Measurements from ENCODE around the gene FAM114A2. TPM values are rescaled to one million over a fixed set of nuclear protein-coding genes. Genes with fewer than 3 reads are reported as not detected.

FAM114A2 gene
- total and polyA plus RNA-seq, 10 donors: 6.3 to 37.3 (median 31.7) TPM

DNA sequence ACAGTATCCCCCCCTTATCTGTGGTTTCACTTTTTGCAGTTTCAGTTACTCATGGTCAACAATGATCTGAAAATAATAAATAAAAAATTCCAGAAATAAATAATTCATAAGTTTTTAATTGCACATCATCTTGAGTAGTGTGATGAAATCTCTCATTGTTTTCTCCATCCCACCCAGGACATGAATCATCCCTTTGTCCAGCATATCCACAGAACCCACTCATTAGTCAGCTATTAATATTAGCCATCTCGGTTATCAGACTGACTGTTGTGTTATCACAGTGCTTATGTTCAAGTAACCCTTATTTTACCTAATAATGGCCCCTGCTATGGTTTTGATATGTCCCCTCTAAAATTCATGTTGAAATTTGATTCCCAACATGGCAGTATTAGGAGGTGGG, 40.7 kb downstream of the FAM114A2 start:
- peaks cover 0 to 19% (median 5%) of the 10 kb centered on the region in 6 donors for H3K4me1 ChIP-seq
- 78 to 94% (median 89%) methylated on average over 1 of the region's 1 CpG for WGBS, 5 donors
- no peaks in the 10 kb centered on the region for H3K27me3 ChIP-seq (replicated peaks in 1 of 7)
- intact Hi-C loops (cut with DNase I; ENCODE audit: low total_unique reads): no loop called here
- no peak for DNase-seq
- no peak for TF ChIP-seq CTCF (IDR thresholded peaks at IDR 0.05 in 8 of 11, conservative IDR thresholded peaks at IDR 0.05 in 3 of 11)
- no peak for TF ChIP-seq POLR2A (IDR thresholded peaks at IDR 0.05)
- no peak for TF ChIP-seq POLR2AphosphoS5 (IDR thresholded peaks at IDR 0.05)
- H3K4me3 ChIP-seq: no peak overlapping the region
- peaks cover 3 to 98% (median 28%) of the 10 kb centered on the region in 6 donors for H3K36me3 ChIP-seq
- no peaks in the 10 kb centered on the region for H3K9me3 ChIP-seq
- no peak overlapping the region for H3K27ac ChIP-seq

GRCh38 chr5:153991168-153991567, 47.5 kb downstream of the FAM114A2 start:
- intact Hi-C loops (cut with DNase I; ENCODE audit: low total_unique reads): no loop called here
- H3K36me3 ChIP-seq: peaks cover 0 to 49% (median 18%) of the 10 kb centered on the region in 6 donors
- no peak for DNase-seq

DNA sequence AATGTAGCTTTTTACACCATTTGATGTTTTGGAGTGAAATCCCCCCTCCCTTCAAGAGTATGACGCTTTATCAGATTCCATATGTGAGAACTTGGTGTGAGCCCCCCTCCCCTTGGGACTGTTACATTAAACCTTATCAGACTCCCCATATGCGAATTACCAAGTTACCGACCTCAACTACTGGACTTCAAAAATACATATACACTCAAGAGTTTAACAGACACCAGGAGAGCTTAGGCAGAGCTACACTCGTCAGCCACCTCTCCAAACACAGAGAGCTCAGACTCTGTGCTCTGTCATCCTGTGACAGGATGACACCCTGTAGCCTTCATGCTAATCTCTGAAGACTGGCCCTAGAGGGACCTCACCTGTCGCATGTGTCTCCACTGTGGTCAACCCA, 50.2 kb downstream of the FAM114A2 start:
- Histone ChIP-seq H3K27me3 (replicated peaks in 1 of 7) (no peaks in the 10 kb centered on the region), H3K36me3 (peaks cover 0 to 25% (median 7%) of the 10 kb centered on the region in 6 donors), H3K4me1 (no peaks in the 10 kb centered on the region), H3K4me3 (no peak overlapping the region), H3K27ac (no peak overlapping the region), H3K9me3 (no peaks in the 10 kb centered on the region)
- intact Hi-C loops (cut with DNase I; ENCODE audit: low total_unique reads): no loop called here
- TF ChIP-seq POLR2A (IDR thresholded peaks at IDR 0.05): no peak
- TF ChIP-seq POLR2AphosphoS5 (IDR thresholded peaks at IDR 0.05): no peak
- TF ChIP-seq CTCF (IDR thresholded peaks at IDR 0.05 in 8 of 11, conservative IDR thresholded peaks at IDR 0.05 in 3 of 11): no peak
- 91 to 98% (median 92%) methylated on average over 5 of the region's 5 CpGs for WGBS, 5 donors
- DNase-seq: no peak

More at GRCh38 chr5:153991168-153991567, 47.5 kb downstream of the FAM114A2 start:
- H3K9me3 ChIP-seq: no peaks in the 10 kb centered on the region
- no peak for TF ChIP-seq POLR2AphosphoS5 (IDR thresholded peaks at IDR 0.05)
- no peak for TF ChIP-seq CTCF (IDR thresholded peaks at IDR 0.05 in 8 of 11, conservative IDR thresholded peaks at IDR 0.05 in 3 of 11)
- no peak for TF ChIP-seq POLR2A (IDR thresholded peaks at IDR 0.05)
- H3K4me1 ChIP-seq: no peaks in the 10 kb centered on the region
- H3K27ac ChIP-seq: no peak overlapping the region
- H3K4me3 ChIP-seq: no peak overlapping the region
- no peaks in the 10 kb centered on the region for H3K27me3 ChIP-seq (replicated peaks in 1 of 7)

DNA sequence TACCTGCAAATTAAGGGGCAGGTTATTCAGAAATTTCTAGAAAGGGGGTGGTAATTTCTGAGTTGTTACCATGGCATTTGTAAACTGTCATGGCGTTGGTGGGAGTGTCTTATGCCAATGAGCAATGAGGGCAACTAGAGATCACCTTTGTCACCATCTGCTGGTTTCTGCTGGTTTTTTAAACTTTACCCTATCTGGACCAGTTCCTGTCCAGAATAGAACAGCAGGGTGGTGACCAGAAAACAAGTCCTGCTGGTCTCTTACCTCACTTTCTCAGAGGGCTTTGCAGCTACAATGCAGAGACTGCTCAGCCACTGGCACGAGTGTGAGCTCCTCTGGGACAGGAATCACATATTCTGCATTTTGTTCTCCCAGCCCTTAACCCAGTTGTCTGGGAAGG, 51.4 kb downstream of the FAM114A2 start:
- DNase-seq: no peak
- intact Hi-C loops (cut with DNase I; ENCODE audit: low total_unique reads): no loop called here
- WGBS, 5 donors: 91 to 97% (median 94%) methylated on average over 2 of the region's 2 CpGs

More for the DNA sequence above, 51.4 kb downstream of the FAM114A2 start:
- TF ChIP-seq POLR2AphosphoS5 (IDR thresholded peaks at IDR 0.05) (no peak), POLR2A (IDR thresholded peaks at IDR 0.05) (no peak), CTCF (IDR thresholded peaks at IDR 0.05 in 8 of 11, conservative IDR thresholded peaks at IDR 0.05 in 3 of 11) (no peak)
- H3K4me1 ChIP-seq: no peaks in the 10 kb centered on the region
- H3K27ac ChIP-seq: no peak overlapping the region
- peaks cover 0 to 13% (median 3%) of the 10 kb centered on the region in 6 donors for H3K36me3 ChIP-seq
- H3K9me3 ChIP-seq: no peaks in the 10 kb centered on the region
- H3K27me3 ChIP-seq (replicated peaks in 1 of 7): no peaks in the 10 kb centered on the region
- H3K4me3 ChIP-seq: no peak overlapping the region

All from spleen (tissue), 11 donors.